ENCODE data around the gene ATP8A1.
A peak's percentile ranks its signal among the peaks of the same experiment; 100 is the strongest.

The ATP8A1 gene

GRCh38 chr4:42655921-42656678 lies 805 bp downstream of the ATP8A1 start:
- no peaks in the 10 kb centered on the region for H4K20me1 ChIP-seq (ENCODE audit: insufficient read depth, low read length)
- H3K36me3 ChIP-seq (replicated peaks; ENCODE audit: low read depth, low read length) = peaks cover 17% of the 10 kb centered on the region
- H3K4me3 ChIP-seq (ENCODE audit: low read length) = peak overlapping the region; percentile 88
- H3K27me3 ChIP-seq (ENCODE audit: low read depth, low read length) = no peaks in the 10 kb centered on the region
- peak overlapping the region; percentile 74 for H3K9ac ChIP-seq (ENCODE audit: low read length)
- H2AFZ ChIP-seq (ENCODE audit: low read depth, low read length) = peak overlapping the region; percentile 36
- H3K4me1 ChIP-seq (ENCODE audit: low read length) = peaks cover 21% of the 10 kb centered on the region
- peak overlapping the region; percentile 79 for H3K4me2 ChIP-seq (ENCODE audit: low read length)
- H3K79me2 ChIP-seq (ENCODE audit: low read length) = peaks cover 54% of the 10 kb centered on the region
- peaks cover 3% of the 10 kb centered on the region; the same call in 1 of the 2 replicates for H3K9me3 ChIP-seq (ENCODE audit: insufficient read depth, low read length)
- no peak for TF ChIP-seq EZH2phosphoT487 (IDR thresholded peaks at IDR 0.05; ENCODE audit: low read depth)
- TF ChIP-seq CTCF (IDR thresholded peaks at IDR 0.05; ENCODE audit: low read depth, low read length) = no peak
- H3K27ac ChIP-seq (ENCODE audit: low read length) = peak overlapping the region; percentile 47

GRCh38 chr4:42655269-42655637 lies 1.7 kb downstream of the ATP8A1 start:
- peak overlapping the region; percentile 88 for H3K4me3 ChIP-seq (ENCODE audit: low read length)
- H3K79me2 ChIP-seq (ENCODE audit: low read length) = peaks cover 60% of the 10 kb centered on the region
- H3K9ac ChIP-seq (ENCODE audit: low read length) = peak overlapping the region; percentile 74
- peak overlapping the region; percentile 47 for H3K27ac ChIP-seq (ENCODE audit: low read length)
- H4K20me1 ChIP-seq (ENCODE audit: insufficient read depth, low read length) = no peaks in the 10 kb centered on the region
- peaks cover 3% of the 10 kb centered on the region; the same call in 1 of the 2 replicates for H3K9me3 ChIP-seq (ENCODE audit: insufficient read depth, low read length)
- TF ChIP-seq CTCF (IDR thresholded peaks at IDR 0.05; ENCODE audit: low read depth, low read length) (no peak), EZH2phosphoT487 (IDR thresholded peaks at IDR 0.05; ENCODE audit: low read depth) (no peak)
- peaks cover 17% of the 10 kb centered on the region for H3K36me3 ChIP-seq (replicated peaks; ENCODE audit: low read depth, low read length)
- no peaks in the 10 kb centered on the region for H3K27me3 ChIP-seq (ENCODE audit: low read depth, low read length)
- no peak overlapping the region for H2AFZ ChIP-seq (ENCODE audit: low read depth, low read length)
- H3K4me2 ChIP-seq (ENCODE audit: low read length) = peak overlapping the region; percentile 79
- H3K4me1 ChIP-seq (ENCODE audit: low read length) = peaks cover 21% of the 10 kb centered on the region

GRCh38 chr4:42654631-42655268 lies 2.2 kb downstream of the ATP8A1 start:
- Histone ChIP-seq H3K27me3 (ENCODE audit: low read depth, low read length) (no peaks in the 10 kb centered on the region), H4K20me1 (ENCODE audit: insufficient read depth, low read length) (no peaks in the 10 kb centered on the region), H3K4me1 (ENCODE audit: low read length) (peaks cover 21% of the 10 kb centered on the region), H3K4me2 (ENCODE audit: low read length) (peak overlapping the region; percentile 79), H3K27ac (ENCODE audit: low read length) (no peak overlapping the region), H3K36me3 (replicated peaks; ENCODE audit: low read depth, low read length) (peaks cover 17% of the 10 kb centered on the region), H2AFZ (ENCODE audit: low read depth, low read length) (no peak overlapping the region), H3K9ac (ENCODE audit: low read length) (peak overlapping the region; percentile 74; the same call in 1 of the 2 replicates), H3K79me2 (ENCODE audit: low read length) (peaks cover 65% of the 10 kb centered on the region), H3K9me3 (ENCODE audit: insufficient read depth, low read length) (peaks cover 3% of the 10 kb centered on the region; the same call in 1 of the 2 replicates), H3K4me3 (ENCODE audit: low read length) (peak overlapping the region; percentile 88)
- TF ChIP-seq CTCF (IDR thresholded peaks at IDR 0.05; ENCODE audit: low read depth, low read length) (no peak), EZH2phosphoT487 (IDR thresholded peaks at IDR 0.05; ENCODE audit: low read depth) (no peak)

All from OCI-LY3 (cell line).